Measurements from ENCODE around the gene YIPF6.

Gene YIPF6

GRCh38 chrX:68571610-68572311 is 72.9 kb downstream of the YIPF6 start:
- Histone ChIP-seq H3K4me1 (peaks cover 11 to 24% (median 19%) of the 10 kb centered on the region in 10 experiments; a peak in 18 of 20 replicates), H3K27ac (peak overlapping the region in 6 of 11 experiments; percentile 2 to 53 (median 23); a peak in 10 of 22 replicates), H3K4me2 (peak overlapping the region in 7 of 11 experiments; percentile 3 to 50 (median 24); a peak in 11 of 22 replicates), H4K20me1 (no peaks in the 10 kb centered on the region), H3K9ac (no peak overlapping the region), H3K27me3 (peaks cover 32 to 72% (median 63%) of the 10 kb centered on the region in 11 experiments), H3K4me3 (no peak overlapping the region), H3K9me3 (replicated peaks in 1 of 11) (peaks cover 4 to 18% (median 7%) of the 10 kb centered on the region in 11 experiments; a peak in 12 of 22 replicates), H3K36me3 (no peaks in the 10 kb centered on the region)
- no peak for TF ChIP-seq Cebpa-rat (IDR thresholded peaks at IDR 0.05)

- Histone ChIP-seq H3K9ac (no peak overlapping the region), H3K4me2 (no peak overlapping the region), H3K9me3 (replicated peaks in 1 of 11) (peaks cover 0 to 4% (median 0%) of the 10 kb centered on the region in 11 experiments; a peak in 2 of 22 replicates), H4K20me1 (no peaks in the 10 kb centered on the region), H3K36me3 (no peaks in the 10 kb centered on the region), H3K27ac (no peak overlapping the region), H3K27me3 (peaks cover 23 to 53% (median 43%) of the 10 kb centered on the region in 11 experiments), H3K4me1 (peaks cover 11 to 24% (median 19%) of the 10 kb centered on the region in 10 experiments; a peak in 18 of 20 replicates), H3K4me3 (no peak overlapping the region)
- no peak for TF ChIP-seq Cebpa-rat (IDR thresholded peaks at IDR 0.05)
Measured at GRCh38 chrX:68574240-68574639, 75.4 kb downstream of the YIPF6 start.

GRCh38 chrX:68579810-68580209 is 81.0 kb downstream of the YIPF6 start:
- peaks cover 0 to 13% (median 0%) of the 10 kb centered on the region in 10 experiments; a peak in 4 of 20 replicates for H3K4me1 ChIP-seq
- H3K4me2 ChIP-seq = no peak overlapping the region
- no peak for TF ChIP-seq Cebpa-rat (IDR thresholded peaks at IDR 0.05)
- H4K20me1 ChIP-seq = no peaks in the 10 kb centered on the region
- no peaks in the 10 kb centered on the region for H3K36me3 ChIP-seq
- no peak overlapping the region for H3K4me3 ChIP-seq
- H3K27me3 ChIP-seq = peaks cover 33 to 62% (median 52%) of the 10 kb centered on the region in 11 experiments
- H3K27ac ChIP-seq = no peak overlapping the region
- H3K9me3 ChIP-seq (replicated peaks in 1 of 11) = peaks cover 0 to 4% (median 0%) of the 10 kb centered on the region in 11 experiments; a peak in 2 of 22 replicates
- no peak overlapping the region for H3K9ac ChIP-seq

- TF ChIP-seq Cebpa-rat (IDR thresholded peaks at IDR 0.05) = no peak
- H3K27me3 ChIP-seq = peaks cover 43 to 91% (median 72%) of the 10 kb centered on the region in 11 experiments
- no peaks in the 10 kb centered on the region; a peak in 1 of 22 replicates for H3K36me3 ChIP-seq
- H4K20me1 ChIP-seq = no peaks in the 10 kb centered on the region
- H3K4me3 ChIP-seq = no peak overlapping the region
- peaks cover 0 to 13% (median 0%) of the 10 kb centered on the region in 10 experiments; a peak in 4 of 20 replicates for H3K4me1 ChIP-seq
- H3K9me3 ChIP-seq (replicated peaks in 1 of 11) = peaks cover 0 to 25% (median 16%) of the 10 kb centered on the region in 11 experiments; a peak in 17 of 22 replicates
- H3K4me2 ChIP-seq = peak overlapping the region in 1 of 11 experiments; percentile 18; a peak in 2 of 22 replicates
- H3K9ac ChIP-seq = no peak overlapping the region
- H3K27ac ChIP-seq = no peak overlapping the region
Measured at GRCh38 chrX:68584221-68584620, 85.4 kb downstream of the YIPF6 start.
